ENCODE measurements around the gene ING1. TPM values are rescaled to one million over a fixed set of nuclear protein-coding genes. Genes with fewer than 3 reads are reported as not detected.
"Not testable (repeated sequence)": the region's sequence is repeated elsewhere in the genome, so short reads cannot be mapped to it uniquely, and the experiment has no call there.

The ING1 gene
- polyA plus RNA-seq, 2 of the 4 experiments (the other 2 are of a cell fraction) = 7.9 to 8.6 TPM

GRCh38 chr13:110716247-110716515 is 2.7 kb downstream of the ING1 start:
- 0% methylated on average over 12 of the region's 12 CpGs for WGBS (ENCODE audit: missing lambda C conversion rate)
- Histone ChIP-seq H3K27ac (peak overlapping the region; percentile 73 to 87), H3K9me3 (no peaks in the 10 kb centered on the region), H3K4me1 (peaks cover 18% of the 10 kb centered on the region; the same call in 2 of the 3 replicates), H3K4me2 (peak overlapping the region; percentile 94), H3K4me3 (peak overlapping the region; percentile 86)
- POLR2A ChIA-PET = interaction anchor here (0.6 kb wide), 1 partner anchor 14 kb away, joined by 11 read pairs; no protein-coding TSS in a partner anchor
- DNase-seq (ENCODE audit: low read depth in 1 of 2, low spot score in 1 of 2) (peak in 1 of 2 experiments; percentile 13), FAIRE-seq (no peak), ATAC-seq (no peak)
- CTCF ChIA-PET = interaction anchor here (1.4 kb wide), 1 partner anchor 102 kb away, joined by 4 read pairs; no protein-coding TSS in a partner anchor
- no peak for TF ChIP-seq POLR2A (IDR thresholded peaks at IDR 0.05; ENCODE audit: low read length)
- TF ChIP-seq, protein P1, sequence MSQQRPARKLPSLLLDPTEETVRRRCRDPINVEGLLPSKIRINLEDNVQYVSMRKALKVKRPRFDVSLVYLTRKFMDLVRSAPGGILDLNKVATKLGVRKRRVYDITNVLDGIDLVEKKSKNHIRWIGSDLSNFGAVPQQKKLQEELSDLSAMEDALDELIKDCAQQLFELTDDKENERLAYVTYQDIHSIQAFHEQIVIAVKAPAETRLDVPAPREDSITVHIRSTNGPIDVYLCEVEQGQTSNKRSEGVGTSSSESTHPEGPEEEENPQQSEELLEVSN (IDR thresholded peaks at IDR 0.05; ENCODE audit: borderline replicate concordance, low read depth) = 0 out of 2 replicates have a peak, but pooled peaks have one; percentile 2

DNA sequence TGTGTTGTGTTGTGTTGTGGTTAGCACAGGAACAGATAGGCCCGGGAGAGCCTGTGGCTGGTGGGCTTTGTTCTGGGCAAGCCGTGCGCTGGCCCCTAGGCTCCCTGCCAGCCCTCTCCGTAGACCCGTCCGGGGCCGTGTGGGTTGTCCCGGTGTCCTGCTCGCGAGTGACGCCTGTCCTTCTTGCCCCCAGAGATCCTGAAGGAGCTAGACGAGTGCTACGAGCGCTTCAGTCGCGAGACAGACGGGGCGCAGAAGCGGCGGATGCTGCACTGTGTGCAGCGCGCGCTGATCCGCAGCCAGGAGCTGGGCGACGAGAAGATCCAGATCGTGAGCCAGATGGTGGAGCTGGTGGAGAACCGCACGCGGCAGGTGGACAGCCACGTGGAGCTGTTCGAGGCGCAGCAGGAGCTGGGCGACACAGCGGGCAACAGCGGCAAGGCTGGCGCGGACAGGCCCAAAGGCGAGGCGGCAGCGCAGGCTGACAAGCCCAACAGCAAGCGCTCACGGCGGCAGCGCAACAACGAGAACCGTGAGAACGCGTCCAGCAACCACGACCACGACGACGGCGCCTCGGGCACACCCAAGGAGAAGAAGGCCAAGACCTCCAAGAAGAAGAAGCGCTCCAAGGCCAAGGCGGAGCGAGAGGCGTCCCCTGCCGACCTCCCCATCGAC is 5.7 kb downstream of the ING1 start:
- POLR2A ChIA-PET = no interaction called here
- no peaks in the 10 kb centered on the region for H3K9me3 ChIP-seq
- H3K4me2 ChIP-seq = no peak overlapping the region
- no peak overlapping the region for H3K27ac ChIP-seq
- CTCF ChIA-PET = interaction anchor here (0.7 kb wide), 1 partner anchor 407 kb away, joined by 3 read pairs; no protein-coding TSS in a partner anchor
- peaks cover 15% of the 10 kb centered on the region; the same call in 2 of the 3 replicates for H3K4me1 ChIP-seq
- ATAC-seq (no peak), DNase-seq (ENCODE audit: low read depth in 1 of 2, low spot score in 1 of 2) (no peak), FAIRE-seq (no peak)
- no peak overlapping the region for H3K4me3 ChIP-seq
- 97% methylated on average over 58 of the region's 61 CpGs for WGBS (ENCODE audit: missing lambda C conversion rate)
- TF ChIP-seq RARB (CRISPR knock-in tag; IDR thresholded peaks at IDR 0.05) (no peak), PHF8 (IDR thresholded peaks at IDR 0.05; ENCODE audit: borderline replicate concordance, low read depth) (no peak), EHF (CRISPR knock-in tag; IDR thresholded peaks at IDR 0.05) (no peak), FOSL2 (IDR thresholded peaks at IDR 0.05) (no peak), FOSL2 (CRISPR knock-in tag; IDR thresholded peaks at IDR 0.05) (no peak), CTCF (IDR thresholded peaks at IDR 0.05) (no peak), FOSB (CRISPR knock-in tag; IDR thresholded peaks at IDR 0.05) (no peak)
- TF ChIP-seq, protein P2, sequence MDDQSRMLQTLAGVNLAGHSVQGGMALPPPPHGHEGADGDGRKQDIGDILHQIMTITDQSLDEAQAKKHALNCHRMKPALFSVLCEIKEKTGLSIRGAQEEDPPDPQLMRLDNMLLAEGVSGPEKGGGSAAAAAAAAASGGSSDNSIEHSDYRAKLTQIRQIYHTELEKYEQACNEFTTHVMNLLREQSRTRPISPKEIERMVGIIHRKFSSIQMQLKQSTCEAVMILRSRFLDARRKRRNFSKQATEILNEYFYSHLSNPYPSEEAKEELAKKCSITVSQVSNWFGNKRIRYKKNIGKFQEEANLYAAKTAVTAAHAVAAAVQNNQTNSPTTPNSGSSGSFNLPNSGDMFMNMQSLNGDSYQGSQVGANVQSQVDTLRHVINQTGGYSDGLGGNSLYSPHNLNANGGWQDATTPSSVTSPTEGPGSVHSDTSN (IDR thresholded peaks at IDR 0.05) = no peak

DNA sequence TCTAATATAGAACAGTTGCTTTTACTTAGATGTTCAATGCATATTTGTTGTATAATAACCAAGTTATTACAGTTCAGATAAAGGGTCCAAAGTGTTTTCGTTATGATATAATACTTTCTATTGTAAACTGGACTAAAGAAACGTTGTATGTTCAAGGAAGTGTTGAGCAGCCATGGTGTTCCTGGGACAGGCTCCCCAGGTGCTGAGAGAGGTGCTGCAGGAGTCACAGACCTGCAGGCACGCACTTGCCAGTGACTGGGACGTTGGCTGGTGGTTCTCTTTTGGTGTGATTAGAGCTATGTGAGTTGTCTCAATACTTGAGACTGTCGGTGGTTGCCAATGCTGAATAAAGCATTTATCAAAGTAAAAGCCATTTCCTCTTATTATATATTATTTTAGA is 9.5 kb downstream of the ING1 start:
- TF ChIP-seq SMC3 (IDR thresholded peaks at IDR 0.05) (no peak), ESRRA (IDR thresholded peaks at IDR 0.05; ENCODE audit: borderline replicate concordance, low read length) (no peak), RAD21 (conservative IDR thresholded peaks at IDR 0.05 in 1 of 2, IDR thresholded peaks at IDR 0.05 in 1 of 2) (no peak), FOSB (CRISPR knock-in tag; IDR thresholded peaks at IDR 0.05) (no peak), HEYL (CRISPR knock-in tag; IDR thresholded peaks at IDR 0.05) (no peak), GATA3 (IDR thresholded peaks at IDR 0.05; ENCODE audit: borderline replicate concordance) (no peak)
- TF ChIP-seq, protein P3, sequence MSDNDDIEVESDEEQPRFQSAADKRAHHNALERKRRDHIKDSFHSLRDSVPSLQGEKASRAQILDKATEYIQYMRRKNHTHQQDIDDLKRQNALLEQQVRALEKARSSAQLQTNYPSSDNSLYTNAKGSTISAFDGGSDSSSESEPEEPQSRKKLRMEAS (IDR thresholded peaks at IDR 0.05) = no peak
- Histone ChIP-seq H3K4me2 (no peak overlapping the region), H3K4me3 (no peak overlapping the region), H3K4me1 (0 out of 3 replicates have a peak, but pooled peaks cover under 1% of the 10 kb centered on the region), H3K9me3 (no peaks in the 10 kb centered on the region), H3K27ac (no peak overlapping the region)
- DNase-seq (ENCODE audit: low read depth in 1 of 2, low spot score in 1 of 2) (no peak), FAIRE-seq (no peak), ATAC-seq (no peak)
- POLR2A ChIA-PET = interaction anchor here (0.9 kb wide), 1 partner anchor 10 kb away, joined by 5 read pairs; no protein-coding TSS in a partner anchor
- 69% methylated on average over 5 of the region's 5 CpGs for WGBS (ENCODE audit: missing lambda C conversion rate)
- CTCF ChIA-PET = no interaction called here

DNA sequence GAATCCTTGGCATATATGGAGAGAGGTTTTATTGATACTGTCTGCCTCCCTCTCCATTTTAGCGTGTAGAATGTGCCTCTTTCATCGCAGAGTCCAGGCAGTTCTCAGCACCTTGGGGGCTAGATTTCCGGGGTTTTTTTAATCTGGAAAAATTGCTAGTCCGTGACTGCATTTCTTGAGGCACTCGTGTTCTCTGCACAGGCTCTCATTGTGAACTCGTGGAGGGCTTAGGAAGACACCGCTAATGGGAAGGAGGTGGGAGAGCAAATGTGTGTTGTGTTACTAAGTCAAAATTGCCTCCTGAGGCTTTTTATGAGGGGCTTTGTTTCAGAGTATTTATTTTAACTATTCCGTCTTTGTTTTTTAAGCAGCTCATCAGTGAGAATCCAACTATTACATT is 10.1 kb downstream of the ING1 start:
- no peak for DNase-seq (ENCODE audit: low read depth in 1 of 2, low spot score in 1 of 2)
- Histone ChIP-seq H3K9me3 (no peaks in the 10 kb centered on the region), H3K4me2 (no peak overlapping the region), H3K27ac (no peak overlapping the region), H3K4me3 (no peak overlapping the region), H3K4me1 (no peaks in the 10 kb centered on the region)
- ChIA-PET CTCF (no interaction called here), POLR2A (interaction anchor here (0.9 to 1.2 kb wide), 2 partner anchors 8 to 11 kb away, joined by 5 to 6 read pairs; no protein-coding TSS in a partner anchor)
- TF ChIP-seq HEYL (CRISPR knock-in tag; IDR thresholded peaks at IDR 0.05) (no peak), MYC (IDR thresholded peaks at IDR 0.05; ENCODE audit: borderline replicate concordance, low read length) (no peak), NFE2L2 (conservative IDR thresholded peaks at IDR 0.05; ENCODE audit: low read length) (no peak), CTCF (IDR thresholded peaks at IDR 0.05) (no peak), PHF8 (IDR thresholded peaks at IDR 0.05; ENCODE audit: borderline replicate concordance, low read depth) (no peak), KDM1A (IDR thresholded peaks at IDR 0.05; ENCODE audit: low read depth) (no peak), SMC3 (IDR thresholded peaks at IDR 0.05) (no peak), SREBF2 (IDR thresholded peaks at IDR 0.05) (no peak), RNF2 (IDR thresholded peaks at IDR 0.05; ENCODE audit: borderline replicate concordance, low read depth) (no peak)
- FAIRE-seq = no peak
- 92% methylated on average over 8 of the region's 8 CpGs for WGBS (ENCODE audit: missing lambda C conversion rate)
- no peak for ATAC-seq

- H3K9me3 ChIP-seq; FAIRE-seq; DNase-seq (ENCODE audit: low read depth in 1 of 2, low spot score in 1 of 2); H3K4me1 ChIP-seq; H3K4me3 ChIP-seq; H3K27ac ChIP-seq; ATAC-seq; H3K4me2 ChIP-seq; CTCF ChIA-PET; POLR2A ChIA-PET: not testable (repeated sequence)
- WGBS (ENCODE audit: missing lambda C conversion rate) = 94% methylated on average over 6 of the region's 6 CpGs
These were observed 12.7 kb downstream of the ING1 start for GRCh38 chr13:110726153-110726552.
